ENCODE results near the gene AP3S1.
"Not testable (repeated sequence)": the region's sequence is repeated elsewhere in the genome, so short reads cannot be mapped to it uniquely, and the experiment has no call there.

AP3S1 gene

DNA sequence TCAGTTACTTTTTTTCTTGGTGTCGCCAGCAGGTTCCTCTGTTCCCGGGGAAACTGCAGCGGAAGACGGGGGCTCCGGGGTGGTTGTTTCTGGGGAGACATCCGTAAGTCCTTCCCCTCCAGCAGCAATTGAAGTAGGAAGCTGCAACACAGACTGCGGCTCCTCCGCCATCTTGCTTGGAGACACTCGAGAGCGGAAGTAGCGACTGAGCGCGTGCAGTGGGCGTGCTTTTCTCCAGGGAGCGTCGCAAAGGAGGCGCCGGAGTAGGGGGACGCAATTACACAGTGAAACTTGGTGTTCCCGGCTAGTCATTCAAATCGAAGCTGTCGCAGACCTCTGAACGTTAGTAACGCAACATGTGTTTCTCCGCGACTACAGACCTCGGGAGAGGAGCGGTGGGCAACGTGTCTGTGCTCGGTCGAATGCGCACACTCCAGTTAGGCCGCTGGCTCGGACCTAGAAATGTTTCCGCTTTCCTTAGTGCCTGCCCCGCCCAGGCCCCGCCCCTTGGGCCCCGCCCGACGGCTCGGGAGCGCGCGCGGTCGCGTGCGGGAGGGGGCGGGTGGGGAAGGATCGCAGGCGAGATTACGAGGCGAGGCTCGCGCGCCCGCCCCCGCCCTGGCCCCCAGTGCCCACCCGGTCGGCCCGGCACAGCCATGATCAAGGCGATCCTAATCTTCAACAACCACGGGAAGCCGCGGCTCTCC lies at the start of gene AP3S1, which contains the start of gene ATG12:
Gene AP3S1 (plus strand): TSS at position 554 of the 707 bp plus-strand sequence. CDS start 103 bp downstream, at position 657.
Gene ATG12 (minus strand): TSS at position 184 of the 707 bp plus-strand sequence. CDS start 13 bp downstream, at position 171.
- DNase-seq: peak; percentile 95

- DNase-seq: no peak
These were observed 46.0 kb upstream of the AP3S1 start for GRCh38 chr5:115795700-115796099.

GRCh38 chr5:115796656-115797055 lies 45.1 kb upstream of the AP3S1 start:
- DNase-seq: no peak

DNA sequence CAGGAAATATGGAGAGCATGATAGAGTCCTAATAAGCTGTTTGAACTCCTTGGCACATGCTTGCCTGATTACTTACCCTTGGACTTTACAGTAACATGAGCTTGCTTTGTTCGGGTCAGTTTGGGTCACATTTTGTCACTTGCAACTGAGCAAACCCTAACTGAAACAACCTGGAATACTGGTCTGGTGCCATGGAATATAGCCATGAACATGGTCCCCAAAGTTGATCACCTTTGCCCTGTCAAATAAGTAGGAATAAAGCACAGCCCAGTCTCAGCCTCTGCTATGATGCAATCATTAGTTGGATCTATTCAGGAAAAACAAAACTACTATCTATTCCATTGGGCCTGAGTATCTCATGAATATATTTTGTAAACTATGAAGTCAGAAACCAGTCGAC lies 43.5 kb upstream of the AP3S1 start:
- DNase-seq: no peak

DNA sequence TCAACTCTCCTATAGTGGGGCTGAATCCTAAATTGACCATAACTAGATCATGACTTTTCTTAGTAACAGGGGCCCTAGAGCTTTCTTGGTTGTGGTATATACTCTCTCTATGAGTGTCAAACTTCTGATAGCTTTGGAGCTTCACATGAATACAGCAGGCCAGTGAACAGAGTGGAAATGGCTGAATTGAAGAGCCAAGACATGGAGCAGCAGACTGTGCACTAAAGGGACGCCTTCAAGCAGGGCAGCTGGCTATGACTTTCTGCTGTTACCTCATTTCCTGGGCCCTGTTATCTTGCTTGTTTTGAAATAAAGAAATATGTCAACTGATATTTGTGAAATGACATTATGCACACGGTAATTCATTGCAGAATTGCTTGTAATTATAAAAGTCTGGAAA lies 41.6 kb upstream of the AP3S1 start:
- DNase-seq: no peak

DNA sequence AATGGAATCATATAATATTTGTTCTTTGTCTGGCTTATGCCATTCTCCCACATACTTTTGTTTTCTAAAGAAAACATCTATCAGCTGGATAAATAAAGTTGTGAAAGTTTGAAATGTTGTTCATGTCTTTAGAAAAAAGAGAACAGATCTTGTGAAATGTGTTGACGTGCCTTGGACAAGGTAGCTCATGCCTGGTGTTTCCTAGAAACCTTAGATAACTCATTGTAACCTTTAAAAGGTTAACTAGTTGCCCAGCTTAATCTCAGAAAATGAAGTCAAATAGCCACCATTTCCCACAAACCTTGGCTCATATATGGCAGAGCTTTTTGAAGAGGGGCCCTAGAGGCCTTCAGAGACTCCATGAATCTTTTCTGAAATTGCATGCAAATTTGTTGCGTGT lies 40.6 kb upstream of the AP3S1 start:
- no peak for DNase-seq

DNA sequence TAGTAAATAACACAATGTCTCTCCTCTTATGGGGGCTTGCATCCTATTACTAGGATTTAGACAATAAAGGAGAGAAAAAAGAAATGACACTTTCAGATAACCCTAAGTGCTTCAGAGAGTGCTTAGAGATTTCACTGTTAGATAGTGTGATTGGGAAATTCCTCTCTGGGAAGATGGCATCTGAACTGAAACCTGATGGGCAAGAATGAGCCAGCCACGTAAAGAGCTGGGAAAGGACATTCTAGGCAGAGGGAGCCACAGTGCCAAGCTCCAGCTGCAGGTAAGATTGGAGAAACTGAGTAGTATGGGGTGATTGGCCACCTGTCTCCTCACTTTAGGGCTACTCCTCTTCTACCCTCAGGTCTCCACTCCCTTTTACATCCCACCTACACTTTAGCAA lies 39.8 kb upstream of the AP3S1 start:
- DNase-seq: no peak

GRCh38 chr5:115806986-115807653 lies 34.6 kb upstream of the AP3S1 start:
- DNase-seq: no peak

- no peak for DNase-seq
These were observed 34.1 kb upstream of the AP3S1 start for GRCh38 chr5:115807654-115808052.

GRCh38 chr5:115808066-115808465 lies 33.7 kb upstream of the AP3S1 start:
- DNase-seq: not testable (repeated sequence)

GRCh38 chr5:115809946-115810345 lies 31.8 kb upstream of the AP3S1 start:
- no peak for DNase-seq

DNA sequence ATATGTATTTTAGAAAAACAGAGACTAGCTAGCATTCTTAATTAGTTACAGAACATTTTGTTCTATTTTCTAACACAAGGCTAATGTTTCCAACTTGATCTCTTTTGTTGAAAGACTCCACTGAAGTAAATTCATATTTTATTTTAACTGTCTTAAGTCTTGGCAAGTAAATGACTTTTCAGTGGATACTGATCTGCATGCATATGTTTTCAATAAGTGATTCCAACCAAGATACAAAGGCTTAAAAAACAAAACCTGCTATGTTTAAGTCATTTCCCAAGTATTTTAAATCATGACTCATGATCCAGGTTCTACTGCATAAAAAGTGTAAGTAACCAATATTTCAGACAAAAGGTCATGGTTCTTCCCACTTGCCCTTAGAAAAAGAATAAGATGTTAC lies 31.0 kb upstream of the AP3S1 start:
- no peak for DNase-seq

- no peak for DNase-seq
These were observed 30.3 kb upstream of the AP3S1 start for GRCh38 chr5:115811406-115811805.

DNA sequence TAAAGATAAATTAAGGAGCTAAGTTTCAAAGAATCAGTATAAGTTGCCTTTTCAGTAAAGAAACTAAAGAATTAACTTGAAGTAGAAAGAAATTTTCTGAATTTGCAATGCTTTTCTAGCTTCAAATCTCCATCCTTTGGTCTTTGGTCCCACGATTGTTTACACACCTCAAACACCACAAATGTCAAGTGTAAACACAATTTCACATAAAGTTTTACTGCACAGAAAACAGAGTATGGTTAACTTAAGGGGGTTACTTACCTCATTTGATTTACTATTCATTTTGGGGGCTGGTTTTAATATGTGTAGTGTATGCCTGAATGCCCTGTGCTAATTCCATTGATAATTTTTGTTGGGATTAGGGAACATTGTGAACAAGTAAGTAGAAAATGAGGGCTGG lies 29.4 kb upstream of the AP3S1 start:
- DNase-seq: no peak

DNA sequence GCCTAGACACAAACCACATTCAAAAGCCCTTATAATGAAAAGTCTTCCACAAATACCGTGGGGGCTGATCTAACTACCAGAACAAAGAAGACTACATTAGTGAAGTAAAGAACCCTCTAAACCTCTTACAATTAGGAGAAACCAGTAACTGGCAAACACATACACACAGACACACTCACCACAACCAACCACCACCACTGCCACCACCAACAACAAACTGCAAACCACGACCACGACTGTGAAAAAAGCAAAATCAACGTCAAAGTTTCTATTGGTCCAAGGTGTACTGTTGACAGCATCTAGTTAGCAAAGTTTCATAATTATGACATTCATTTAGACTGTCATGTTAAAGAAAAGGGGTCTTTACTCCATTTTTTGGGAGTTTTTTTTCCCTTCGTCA lies 28.0 kb upstream of the AP3S1 start:
- DNase-seq: no peak

- no peak for DNase-seq
These were observed 26.6 kb upstream of the AP3S1 start for GRCh38 chr5:115815006-115815692.

- peak in 1 of 2 donors; percentile 50 for DNase-seq
These were observed 26.0 kb upstream of the AP3S1 start for GRCh38 chr5:115815693-115816225.

DNA sequence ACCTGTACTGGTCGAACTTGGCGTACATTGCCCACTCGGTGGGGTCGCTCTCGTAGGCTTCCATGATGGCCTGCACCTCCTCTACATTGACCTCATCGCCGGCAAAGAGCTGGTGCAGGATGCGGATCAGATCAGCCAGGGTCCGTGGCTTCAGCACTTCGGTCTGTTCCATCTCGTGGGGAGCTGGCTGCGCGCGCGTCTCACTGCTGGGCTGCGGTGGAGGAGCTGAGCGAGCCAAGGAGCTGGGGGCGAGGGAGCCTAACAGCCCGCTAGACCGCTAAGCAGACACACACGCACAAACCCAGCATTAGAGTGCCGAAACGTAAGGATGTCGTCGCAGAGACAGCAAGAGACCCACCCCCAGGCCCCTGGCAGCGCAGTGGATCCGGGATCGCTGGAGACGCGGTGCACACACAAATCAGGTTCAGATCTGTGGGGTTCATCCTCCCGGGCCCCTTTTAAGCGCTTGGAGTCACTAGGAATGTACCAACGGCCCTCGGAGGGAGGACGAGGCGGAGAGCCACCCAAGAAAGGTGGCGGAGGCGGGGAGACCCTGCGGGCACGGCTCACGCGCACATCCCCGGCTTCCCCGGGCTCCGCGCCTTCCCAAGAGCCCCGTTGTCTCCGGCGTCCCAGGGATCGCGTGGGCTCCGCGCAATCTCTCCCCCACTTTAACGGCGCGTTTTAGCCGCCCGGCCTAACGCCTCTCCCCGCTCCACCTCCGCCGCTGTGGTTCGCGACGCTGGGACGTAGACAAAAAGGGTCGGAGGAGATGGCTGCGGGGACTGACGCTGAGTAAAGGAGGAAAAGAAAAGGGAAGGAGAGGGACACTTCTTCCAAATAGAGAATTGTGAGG lies 25.3 kb upstream of the AP3S1 start, which contains the start of gene CDO1:
Gene CDO1 (minus strand): TSS at position 434 of the 856 bp plus-strand sequence. CDS start 262 bp downstream, at position 172.
- peak; percentile 67 to 71 for DNase-seq

- DNase-seq: no peak
These were observed 24.3 kb upstream of the AP3S1 start for GRCh38 chr5:115817386-115817785.

GRCh38 chr5:115818821-115819220 lies 22.9 kb upstream of the AP3S1 start:
- DNase-seq: peak in 1 of 2 donors; percentile 34

DNA sequence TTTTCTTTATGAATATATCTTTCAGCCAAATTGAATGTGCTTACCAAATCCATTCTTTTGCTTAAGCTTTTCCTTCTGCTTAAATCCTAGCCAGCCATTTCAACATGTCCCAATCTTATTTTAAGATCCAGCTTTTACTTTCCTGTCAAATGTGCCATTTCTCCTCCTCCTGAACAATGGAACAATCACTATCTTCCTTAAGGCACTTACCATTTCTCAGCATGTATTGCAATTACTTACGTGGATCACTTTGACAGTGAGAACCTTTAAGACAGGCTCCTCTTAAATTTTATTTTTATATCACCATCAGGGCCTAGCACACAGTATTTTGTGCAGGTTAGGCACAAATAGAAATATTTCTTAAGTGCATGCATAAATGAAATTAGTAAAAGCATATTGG lies 20.9 kb upstream of the AP3S1 start:
- no peak for DNase-seq

GRCh38 chr5:115824983-115825382 lies 16.8 kb upstream of the AP3S1 start:
- DNase-seq: not testable (repeated sequence)

Data from hippocampal formation (tissue), 2 donors.